ENCODE measurements around the gene FOSL1.

DNA sequence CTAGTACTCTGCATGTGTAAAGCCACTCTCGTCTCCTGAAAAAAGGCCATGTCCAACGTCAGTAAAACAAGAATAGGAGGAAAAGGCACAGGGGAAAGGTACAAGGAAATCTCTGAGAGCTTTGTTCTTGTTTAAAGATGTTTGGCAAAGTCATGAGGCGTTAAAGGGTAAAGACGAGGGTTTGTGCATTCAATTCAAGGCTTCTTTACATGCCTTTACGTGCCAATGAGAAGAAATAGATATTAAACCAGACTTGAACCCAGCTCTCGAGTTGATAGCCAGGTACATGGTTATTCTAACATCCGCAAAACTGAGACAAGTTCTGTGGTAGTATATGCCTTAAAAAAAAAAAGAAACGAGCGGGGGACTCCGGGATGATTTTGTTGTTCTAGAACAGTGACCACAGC lies 41.5 kb downstream of the FOSL1 start:
- TF ChIP-seq, protein P1, sequence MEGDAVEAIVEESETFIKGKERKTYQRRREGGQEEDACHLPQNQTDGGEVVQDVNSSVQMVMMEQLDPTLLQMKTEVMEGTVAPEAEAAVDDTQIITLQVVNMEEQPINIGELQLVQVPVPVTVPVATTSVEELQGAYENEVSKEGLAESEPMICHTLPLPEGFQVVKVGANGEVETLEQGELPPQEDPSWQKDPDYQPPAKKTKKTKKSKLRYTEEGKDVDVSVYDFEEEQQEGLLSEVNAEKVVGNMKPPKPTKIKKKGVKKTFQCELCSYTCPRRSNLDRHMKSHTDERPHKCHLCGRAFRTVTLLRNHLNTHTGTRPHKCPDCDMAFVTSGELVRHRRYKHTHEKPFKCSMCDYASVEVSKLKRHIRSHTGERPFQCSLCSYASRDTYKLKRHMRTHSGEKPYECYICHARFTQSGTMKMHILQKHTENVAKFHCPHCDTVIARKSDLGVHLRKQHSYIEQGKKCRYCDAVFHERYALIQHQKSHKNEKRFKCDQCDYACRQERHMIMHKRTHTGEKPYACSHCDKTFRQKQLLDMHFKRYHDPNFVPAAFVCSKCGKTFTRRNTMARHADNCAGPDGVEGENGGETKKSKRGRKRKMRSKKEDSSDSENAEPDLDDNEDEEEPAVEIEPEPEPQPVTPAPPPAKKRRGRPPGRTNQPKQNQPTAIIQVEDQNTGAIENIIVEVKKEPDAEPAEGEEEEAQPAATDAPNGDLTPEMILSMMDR (conservative IDR thresholded peaks at IDR 0.05), result no peak
- TF ChIP-seq ZFX (IDR thresholded peaks at IDR 0.05), result no peak

Data from C4-2B (cell line).